Gastroesophageal sphincter (tissue), 4 donors: Measurements from ENCODE around the gene HMGCL. TPM values are rescaled to one million over a fixed set of nuclear protein-coding genes. Genes with fewer than 3 reads are reported as not detected.
"Not testable (repeated sequence)": the region's sequence is repeated elsewhere in the genome, so short reads cannot be mapped to it uniquely, and the experiment has no call there.

Experiments
- ATAC-seq: fragments of 150-250 bp; one replicate; pipeline ENCODE4 v1.9.1; 2016; ENCODE audit warnings: mild to moderate bottlenecking, moderate library complexity
- H3K27ac ChIP-seq, 4 donors: fragments of 200-600 bp; sonication (generic) in 3 of 4; 1 replicate in 3 of 4; 2 replicates in 1 of 4; pipeline ENCODE4 v1.5.1; 2016 to 2019
- H3K27me3 ChIP-seq: fragments of 200-600 bp; sonication (generic); one replicate; pipeline ENCODE4 v1.5.1; 2019
- H3K36me3 ChIP-seq, 2 donors: fragments of 200-600 bp; sonication (generic); one replicate each; pipeline ENCODE4 v1.5.1; 2019; ENCODE audit warnings: control low read depth in 1 of 2
- H3K4me1 ChIP-seq, 3 donors: fragments of 200-600 bp; sonication (generic); 1 replicate in 2 of 3; 2 replicates in 1 of 3; pipeline ENCODE4 v1.5.1; 2016 to 2019; ENCODE audit warnings: control low read depth in 2 of 3
- H3K4me3 ChIP-seq, 2 donors: fragments of 200-600 bp; sonication (generic); one replicate each; pipeline ENCODE4 v1.5.1; 2019; ENCODE audit warnings: mild to moderate bottlenecking in 1 of 2, moderate library complexity in 1 of 2
- H3K9me3 ChIP-seq, 3 donors: fragments of 200-600 bp; sonication (generic); one replicate each; pipeline ENCODE4 v1.5.1; 2017 to 2019; ENCODE audit warnings: control low read depth in 2 of 3
- EP300 ChIP-seq: sonication (generic); formaldehyde crosslinking; IDR thresholded peaks from one replicate; pipeline ENCODE4 v1.6.1; 2017; ENCODE audit warnings: antibody characterized with exemption, mild to moderate bottlenecking
- POLR2A ChIP-seq, 2 donors: fragments of 450-650 bp; IDR thresholded peaks; one replicate each; pipeline ENCODE4 v1.6.1; 2017; ENCODE audit warnings: antibody characterized with exemption in 2 of 2, mild to moderate bottlenecking in 2 of 2, moderate library complexity in 1 of 2
- POLR2AphosphoS5 ChIP-seq: sonication (generic); formaldehyde crosslinking; IDR thresholded peaks from one replicate; pipeline ENCODE4 v1.6.1; 2017; ENCODE audit warnings: antibody characterized with exemption
- WGBS, 2 donors: methylation state at CpG; one replicate each; pipeline ENCODE4 v1.1.5; 2018; ENCODE audit warnings: low coverage in 1 of 2; 5-methylcytosine and 5-hydroxymethylcytosine counted together
- total RNA-seq, 4 donors: library from RNA; depleted of rRNA; stranded (reverse); fragments of >200 nt; gene quantifications; one replicate each; pipeline ENCODE4 v1.1.0, GENCODE V29; 2016
- TF ChIP-seq, protein P1 (sequence below), 4 experiments: fragments of 200-600 bp in 2 of 4; fragments of 450-650 bp in 2 of 4; sonication (generic) in 1 of 4; IDR thresholded peaks; one replicate each; pipeline ENCODE4 v1.5.1; 2017 to 2019; ENCODE audit warnings: antibody characterized with exemption in 4 of 4, mild to moderate bottlenecking in 2 of 4, moderate library complexity in 2 of 4

HMGCL gene
- total RNA-seq, 4 donors from 2014 or later: 24.1 to 61.0 (median 47.2) TPM

GRCh38 chr1:23827717-23828116 is 2.5 kb upstream of the HMGCL start:
- TF ChIP-seq POLR2AphosphoS5 (no peak), POLR2A (IDR thresholded peaks at IDR 0.05) (no peak), EP300 (no peak)
- TF ChIP-seq, protein P1, sequence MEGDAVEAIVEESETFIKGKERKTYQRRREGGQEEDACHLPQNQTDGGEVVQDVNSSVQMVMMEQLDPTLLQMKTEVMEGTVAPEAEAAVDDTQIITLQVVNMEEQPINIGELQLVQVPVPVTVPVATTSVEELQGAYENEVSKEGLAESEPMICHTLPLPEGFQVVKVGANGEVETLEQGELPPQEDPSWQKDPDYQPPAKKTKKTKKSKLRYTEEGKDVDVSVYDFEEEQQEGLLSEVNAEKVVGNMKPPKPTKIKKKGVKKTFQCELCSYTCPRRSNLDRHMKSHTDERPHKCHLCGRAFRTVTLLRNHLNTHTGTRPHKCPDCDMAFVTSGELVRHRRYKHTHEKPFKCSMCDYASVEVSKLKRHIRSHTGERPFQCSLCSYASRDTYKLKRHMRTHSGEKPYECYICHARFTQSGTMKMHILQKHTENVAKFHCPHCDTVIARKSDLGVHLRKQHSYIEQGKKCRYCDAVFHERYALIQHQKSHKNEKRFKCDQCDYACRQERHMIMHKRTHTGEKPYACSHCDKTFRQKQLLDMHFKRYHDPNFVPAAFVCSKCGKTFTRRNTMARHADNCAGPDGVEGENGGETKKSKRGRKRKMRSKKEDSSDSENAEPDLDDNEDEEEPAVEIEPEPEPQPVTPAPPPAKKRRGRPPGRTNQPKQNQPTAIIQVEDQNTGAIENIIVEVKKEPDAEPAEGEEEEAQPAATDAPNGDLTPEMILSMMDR (IDR thresholded peaks at IDR 0.05): no peak
- no peaks in the 10 kb centered on the region for H3K9me3 ChIP-seq
- no peak overlapping the region for H3K4me3 ChIP-seq
- H3K4me1 ChIP-seq: peaks cover 0 to 20% (median 6%) of the 10 kb centered on the region in 3 donors
- no peak overlapping the region for H3K27ac ChIP-seq
- 91 to 94% methylated on average over 1 of the region's 1 CpG for WGBS, 2 donors
- H3K36me3 ChIP-seq: no peaks in the 10 kb centered on the region
- no peak for ATAC-seq
- no peaks in the 10 kb centered on the region for H3K27me3 ChIP-seq

DNA sequence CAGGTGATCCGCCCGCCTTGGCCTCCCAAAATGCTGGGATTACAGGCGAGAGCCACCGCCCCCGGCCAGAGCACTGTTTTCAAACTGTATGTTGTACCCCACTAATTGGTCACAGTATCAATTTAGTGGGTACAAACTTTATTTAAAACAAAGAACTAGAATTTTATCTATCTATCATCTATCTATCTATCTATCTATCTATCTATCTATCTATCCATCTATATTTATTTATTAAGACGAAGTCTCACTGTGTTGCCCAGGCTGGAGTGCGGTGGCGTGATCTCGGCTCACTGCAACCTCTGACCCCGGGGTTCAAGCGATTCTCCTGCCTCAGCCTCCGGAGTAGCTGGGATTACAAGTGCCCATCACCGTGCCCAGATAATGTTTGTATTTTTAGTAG is 1.4 kb upstream of the HMGCL start:
- ATAC-seq, H3K36me3 ChIP-seq, H3K4me3 ChIP-seq, H3K9me3 ChIP-seq, H3K27me3 ChIP-seq, H3K27ac ChIP-seq: not testable (repeated sequence)
- 98 to 100% methylated on average over 1 to 6 of the region's 13 CpGs for WGBS, 2 donors
- peaks cover 0 to 20% (median 6%) of the 10 kb centered on the region in 3 donors for H3K4me1 ChIP-seq

GRCh38 chr1:23825762-23826522 is 713 bp upstream of the HMGCL start:
- WGBS, 2 donors: 58 to 63% methylated on average over 19 to 22 of the region's 24 CpGs
- no peak for ATAC-seq
- Histone ChIP-seq H3K4me3 (peak overlapping the region; percentile 91 to 94), H3K27ac (peak overlapping the region; percentile 15 to 93 (median 91)), H3K4me1 (peaks cover 0 to 20% (median 6%) of the 10 kb centered on the region in 3 donors), H3K9me3 (no peaks in the 10 kb centered on the region), H3K27me3 (no peaks in the 10 kb centered on the region), H3K36me3 (no peaks in the 10 kb centered on the region)
- no peak for TF ChIP-seq POLR2A (IDR thresholded peaks at IDR 0.05)
- no peak for TF ChIP-seq POLR2AphosphoS5
- TF ChIP-seq, protein P1 (IDR thresholded peaks at IDR 0.05): no peak
- TF ChIP-seq EP300: no peak

- Histone ChIP-seq H3K27me3 (no peaks in the 10 kb centered on the region), H3K36me3 (peaks cover 0 to 6% of the 10 kb centered on the region in 2 donors), H3K4me3 (peak overlapping the region; percentile 91 to 94), H3K9me3 (no peaks in the 10 kb centered on the region), H3K4me1 (peaks cover 0 to 20% (median 6%) of the 10 kb centered on the region in 3 donors), H3K27ac (peak overlapping the region; percentile 78 to 93 (median 91))
- TF ChIP-seq EP300: no peak
- no peak for TF ChIP-seq POLR2AphosphoS5
- TF ChIP-seq, protein P1 (IDR thresholded peaks at IDR 0.05): no peak
- no peak for TF ChIP-seq POLR2A (IDR thresholded peaks at IDR 0.05)
- 3 to 4% methylated on average over 8 of the region's 8 CpGs for WGBS, 2 donors
- peak; percentile 8 for ATAC-seq
Observed at GRCh38 chr1:23824711-23825075, 536 bp downstream of the HMGCL start.

DNA sequence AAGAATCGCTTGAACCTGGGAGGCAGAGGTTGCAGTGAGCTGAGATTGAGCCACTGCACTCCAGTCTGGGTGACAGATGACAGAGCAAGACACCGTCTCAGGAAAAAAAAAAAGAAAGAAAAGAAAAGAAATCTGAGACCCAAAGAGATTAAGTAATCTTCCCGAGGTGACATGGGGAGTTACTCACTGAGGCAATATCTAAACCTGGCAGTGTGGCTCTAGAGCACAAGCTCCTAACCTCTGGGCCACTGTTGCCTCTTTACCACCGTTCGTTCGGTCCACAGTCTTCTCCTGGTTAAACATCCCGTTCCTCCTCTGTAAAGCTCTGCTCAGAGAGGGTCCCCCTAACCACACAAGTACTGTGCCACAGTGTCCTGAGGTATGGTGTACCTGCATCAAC is 1.5 kb downstream of the HMGCL start:
- ATAC-seq: no peak
- Histone ChIP-seq H3K4me3 (no peak overlapping the region), H3K9me3 (no peaks in the 10 kb centered on the region), H3K27me3 (no peaks in the 10 kb centered on the region), H3K4me1 (peaks cover 0 to 20% (median 6%) of the 10 kb centered on the region in 3 donors), H3K36me3 (peaks cover 0 to 16% of the 10 kb centered on the region in 2 donors), H3K27ac (no peak overlapping the region)
- WGBS, 2 donors: 72% methylated on average over 6 of the region's 7 CpGs; no CpG with 5 or more reads in 1 of the 2 donors
- TF ChIP-seq POLR2A (IDR thresholded peaks at IDR 0.05) (no peak), POLR2AphosphoS5 (no peak), EP300 (no peak)
- TF ChIP-seq, protein P1 (IDR thresholded peaks at IDR 0.05): no peak
